ENCODE measurements around the gene C12orf43. TPM values are rescaled to one million over a fixed set of nuclear protein-coding genes. Genes with fewer than 3 reads are reported as not detected.

C12orf43 gene
- total RNA-seq, 2 donors from 2014 or later = 21.4 to 26.8 TPM

- TF ChIP-seq, protein P1, sequence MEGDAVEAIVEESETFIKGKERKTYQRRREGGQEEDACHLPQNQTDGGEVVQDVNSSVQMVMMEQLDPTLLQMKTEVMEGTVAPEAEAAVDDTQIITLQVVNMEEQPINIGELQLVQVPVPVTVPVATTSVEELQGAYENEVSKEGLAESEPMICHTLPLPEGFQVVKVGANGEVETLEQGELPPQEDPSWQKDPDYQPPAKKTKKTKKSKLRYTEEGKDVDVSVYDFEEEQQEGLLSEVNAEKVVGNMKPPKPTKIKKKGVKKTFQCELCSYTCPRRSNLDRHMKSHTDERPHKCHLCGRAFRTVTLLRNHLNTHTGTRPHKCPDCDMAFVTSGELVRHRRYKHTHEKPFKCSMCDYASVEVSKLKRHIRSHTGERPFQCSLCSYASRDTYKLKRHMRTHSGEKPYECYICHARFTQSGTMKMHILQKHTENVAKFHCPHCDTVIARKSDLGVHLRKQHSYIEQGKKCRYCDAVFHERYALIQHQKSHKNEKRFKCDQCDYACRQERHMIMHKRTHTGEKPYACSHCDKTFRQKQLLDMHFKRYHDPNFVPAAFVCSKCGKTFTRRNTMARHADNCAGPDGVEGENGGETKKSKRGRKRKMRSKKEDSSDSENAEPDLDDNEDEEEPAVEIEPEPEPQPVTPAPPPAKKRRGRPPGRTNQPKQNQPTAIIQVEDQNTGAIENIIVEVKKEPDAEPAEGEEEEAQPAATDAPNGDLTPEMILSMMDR (conservative IDR thresholded peaks at IDR 0.05) = no peak
- no peak overlapping the region for H3K27ac Mint-ChIP-seq
- Histone ChIP-seq H3K36me3 (ENCODE audit: control insufficient read depth, insufficient read depth, low read length) (no peaks in the 10 kb centered on the region), H3K9ac (ENCODE audit: extremely low read depth, low read length, poor library complexity, severe bottlenecking) (no peak overlapping the region), H3K27ac (ENCODE audit: low read depth, low read length) (no peak overlapping the region), H3K27me3 (ENCODE audit: control insufficient read depth, insufficient read depth, low read length, poor library complexity, severe bottlenecking) (no peaks in the 10 kb centered on the region), H3K4me1 (ENCODE audit: control insufficient read depth, insufficient read depth, low read length) (peaks cover 6% of the 10 kb centered on the region), H3K9me3 (ENCODE audit: control insufficient read depth, low read length) (peaks cover 10% of the 10 kb centered on the region), H3K4me3 (ENCODE audit: low read length) (no peak overlapping the region)
- H3K4me1 Mint-ChIP-seq = peaks cover 8% of the 10 kb centered on the region
- peaks cover 10% of the 10 kb centered on the region for H3K9me3 Mint-ChIP-seq
- DNase-seq = no peak
- WGBS, 2 experiments (ENCODE audit: insufficient coverage in 1 of 2, insufficient read length in 1 of 2) = 86 to 88% methylated on average over 7 to 8 of the region's 8 CpGs
- no peak overlapping the region for H3K4me3 Mint-ChIP-seq
- H3K27me3 Mint-ChIP-seq (ENCODE audit: insufficient read depth) = peaks cover 2% of the 10 kb centered on the region
- no peaks in the 10 kb centered on the region for H3K36me3 Mint-ChIP-seq (ENCODE audit: low read depth)
Observed at GRCh38 chr12:121023799-121024198, 7.5 kb upstream of the C12orf43 start.

DNA sequence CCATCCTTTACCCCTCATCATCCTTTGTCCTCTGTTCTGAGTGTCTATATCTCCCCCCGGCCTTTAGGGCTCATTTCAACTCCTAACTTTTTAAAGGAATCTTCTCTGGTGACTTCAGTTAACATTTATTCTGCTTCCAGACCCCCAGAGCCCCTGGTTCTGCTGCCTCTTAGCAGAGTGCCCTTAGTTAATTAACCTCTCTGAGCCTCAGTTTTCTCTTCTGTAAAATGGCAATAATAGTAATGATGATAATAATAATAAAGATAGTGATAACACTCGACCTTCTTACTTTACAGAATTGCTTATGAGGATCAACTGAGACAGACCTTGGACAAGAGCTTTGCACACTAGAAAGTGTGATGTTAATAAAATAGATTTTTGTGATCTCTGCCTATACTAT is 6.4 kb upstream of the C12orf43 start:
- Histone ChIP-seq H3K9ac (ENCODE audit: extremely low read depth, low read length, poor library complexity, severe bottlenecking) (no peak overlapping the region), H3K36me3 (ENCODE audit: control insufficient read depth, insufficient read depth, low read length) (no peaks in the 10 kb centered on the region), H3K27me3 (ENCODE audit: control insufficient read depth, insufficient read depth, low read length, poor library complexity, severe bottlenecking) (no peaks in the 10 kb centered on the region), H3K9me3 (ENCODE audit: control insufficient read depth, low read length) (peaks cover 11% of the 10 kb centered on the region), H3K27ac (ENCODE audit: low read depth, low read length) (no peak overlapping the region), H3K4me3 (ENCODE audit: low read length) (no peak overlapping the region), H3K4me1 (ENCODE audit: control insufficient read depth, insufficient read depth, low read length) (peaks cover 6% of the 10 kb centered on the region)
- WGBS, 2 experiments (ENCODE audit: insufficient coverage in 1 of 2, insufficient read length in 1 of 2) = 70 to 100% methylated on average over 2 of the region's 2 CpGs
- DNase-seq = no peak
- TF ChIP-seq, protein P1 (conservative IDR thresholded peaks at IDR 0.05) = no peak
- H3K27me3 Mint-ChIP-seq (ENCODE audit: insufficient read depth) = peaks cover 2% of the 10 kb centered on the region
- peaks cover 8% of the 10 kb centered on the region for H3K4me1 Mint-ChIP-seq
- peaks cover 14% of the 10 kb centered on the region for H3K9me3 Mint-ChIP-seq
- no peak overlapping the region for H3K27ac Mint-ChIP-seq
- no peaks in the 10 kb centered on the region for H3K36me3 Mint-ChIP-seq (ENCODE audit: low read depth)
- H3K4me3 Mint-ChIP-seq = no peak overlapping the region

- no peak overlapping the region for H3K4me3 Mint-ChIP-seq
Observed at GRCh38 chr12:121021754-121022153, 5.5 kb upstream of the C12orf43 start.

More at GRCh38 chr12:121021754-121022153, 5.5 kb upstream of the C12orf43 start:
- H3K27me3 Mint-ChIP-seq (ENCODE audit: insufficient read depth) = peaks cover 2% of the 10 kb centered on the region
- WGBS, 2 experiments (ENCODE audit: insufficient coverage in 1 of 2, insufficient read length in 1 of 2) = 87 to 98% methylated on average over 1 to 5 of the region's 6 CpGs
- Histone ChIP-seq H3K36me3 (ENCODE audit: control insufficient read depth, insufficient read depth, low read length) (no peaks in the 10 kb centered on the region), H3K4me3 (ENCODE audit: low read length) (no peak overlapping the region), H3K9me3 (ENCODE audit: control insufficient read depth, low read length) (peaks cover 8% of the 10 kb centered on the region), H3K4me1 (ENCODE audit: control insufficient read depth, insufficient read depth, low read length) (peaks cover 6% of the 10 kb centered on the region), H3K27ac (ENCODE audit: low read depth, low read length) (no peak overlapping the region), H3K9ac (ENCODE audit: extremely low read depth, low read length, poor library complexity, severe bottlenecking) (no peak overlapping the region), H3K27me3 (ENCODE audit: control insufficient read depth, insufficient read depth, low read length, poor library complexity, severe bottlenecking) (no peaks in the 10 kb centered on the region)
- peaks cover 8% of the 10 kb centered on the region for H3K4me1 Mint-ChIP-seq
- peaks cover 10% of the 10 kb centered on the region for H3K9me3 Mint-ChIP-seq
- TF ChIP-seq, protein P1 (conservative IDR thresholded peaks at IDR 0.05) = no peak
- no peaks in the 10 kb centered on the region for H3K36me3 Mint-ChIP-seq (ENCODE audit: low read depth)
- no peak for DNase-seq
- H3K27ac Mint-ChIP-seq = no peak overlapping the region
